Measurements from ENCODE around the gene TSC1. TPM values are rescaled to one million over a fixed set of nuclear protein-coding genes. Genes with fewer than 3 reads are reported as not detected.

Gene TSC1
- total and polyA plus RNA-seq, 10 of the 15 experiments (the other 5 are each of a cell fraction or from before 2014, with no cell fraction given), result 4.0 to 48.0 (median 14.9) TPM

DNA sequence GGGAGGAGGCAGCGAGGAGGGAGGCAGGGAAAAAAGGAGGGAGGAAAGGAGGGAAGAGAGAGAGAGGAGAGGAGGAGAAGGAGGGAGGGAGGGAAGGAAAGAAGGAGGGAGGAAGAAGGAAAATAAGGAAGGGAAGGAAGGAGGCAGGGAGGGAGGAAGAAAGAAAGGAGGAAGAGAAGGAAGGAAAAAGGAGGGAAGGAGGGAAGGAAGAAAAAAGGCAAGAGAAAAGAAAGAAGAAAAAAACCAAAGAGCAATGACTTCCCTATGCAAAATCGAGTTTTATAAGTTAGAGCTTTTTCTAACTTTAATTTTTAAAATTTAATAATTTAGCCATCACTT is 33.7 kb upstream of the TSC1 start (continued):
- TF ChIP-seq IRF3 (IDR thresholded peaks at IDR 0.05) (no peak), NFYB (IDR thresholded peaks at IDR 0.05; ENCODE audit: insufficient read depth, low read depth, low read length) (no peak), MTA2 (IDR thresholded peaks at IDR 0.05; ENCODE audit: low read depth) (no peak), KDM1A (IDR thresholded peaks at IDR 0.05; ENCODE audit: borderline replicate concordance) (no peak), RB1 (IDR thresholded peaks at IDR 0.05; ENCODE audit: borderline replicate concordance) (no peak), ZBTB33 (IDR thresholded peaks at IDR 0.05) (no peak)

DNA sequence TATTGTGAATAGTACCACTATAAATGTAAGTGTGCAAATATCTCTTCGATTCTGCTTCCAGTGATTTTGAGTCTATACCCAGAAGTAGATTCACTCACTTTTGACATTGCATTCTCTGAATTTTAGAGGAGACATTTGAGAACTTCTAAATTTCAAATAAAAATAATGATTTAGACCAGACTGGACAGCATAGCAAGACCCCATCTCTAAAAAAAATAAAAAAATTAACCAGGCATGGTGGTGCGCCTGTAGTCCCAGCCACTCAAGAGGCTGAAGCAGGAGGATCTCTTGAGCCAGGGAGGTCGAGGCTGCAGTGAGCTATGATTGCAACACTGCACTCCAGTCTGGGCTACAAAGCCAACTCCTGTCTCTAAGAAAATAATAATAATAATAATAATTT is 32.2 kb upstream of the TSC1 start:
- FAIRE-seq (no peak), DNase-seq (ENCODE audit: low read depth, low spot score) (no peak), ATAC-seq (no peak)
- in situ Hi-C loops (cut with MboI) (no loop called here), intact Hi-C loops (cut with micrococcal nuclease; ENCODE audit: unreplicated experiment) (loop anchor here (10.0 kb wide), 1 partner anchor 172 kb away; no protein-coding TSS in a partner anchor)
- no peaks in the 10 kb centered on the region for H4K20me1 ChIP-seq (ENCODE audit: control insufficient read depth, insufficient read depth)
- 28% methylated on average over 3 of the region's 3 CpGs for WGBS (ENCODE audit: insufficient coverage, insufficient replicate concordance, low lambda C conversion rate, missing lambda C conversion rate)
- H2AFZ ChIP-seq (ENCODE audit: control insufficient read depth, low read depth, low read length), result no peak overlapping the region
- no peaks in the 10 kb centered on the region; the same call in 2 of the 3 replicates for H3K9me3 ChIP-seq (replicated peaks; ENCODE audit: control insufficient read depth, insufficient read depth, low read length)
- ChIA-PET SMC1A (ENCODE audit: uncharacterized antibody, unreplicated experiment) (no interaction called here), RAD21 (ENCODE audit: unreplicated experiment) (interaction anchor here (1.8 kb wide), 1 partner anchor 45 kb away, joined by 5 read pairs; no protein-coding TSS in a partner anchor), CTCF (interaction anchor here (1.0 to 2.9 kb wide), 5 partner anchors 17 to 171 kb away, joined by 3 to 8 read pairs (median 3); no protein-coding TSS in a partner anchor), POLR2A (no interaction called here)
- H3K9ac ChIP-seq (ENCODE audit: control insufficient read depth, insufficient read depth, low read length), result no peak overlapping the region
- no peaks in the 10 kb centered on the region for H3K4me1 ChIP-seq (ENCODE audit: control insufficient read depth, insufficient read depth, low read length)
- peaks cover 6% of the 10 kb centered on the region in 2 experiments; a peak in 1 of 4 replicates for H3K27me3 ChIP-seq (replicated peaks in 1 of 2; ENCODE audit: control insufficient read depth in 2 of 2, insufficient read depth in 2 of 2, low read length in 1 of 2)
- H3K79me2 ChIP-seq (ENCODE audit: control insufficient read depth, insufficient read depth, low read length), result no peaks in the 10 kb centered on the region
- no peaks in the 10 kb centered on the region for H3K36me3 ChIP-seq (ENCODE audit: control insufficient read depth in 2 of 2, insufficient read depth in 2 of 2, low read length in 1 of 2)
- BruUV-seq (replicated peaks), result no TSS peak
- H3K4me2 ChIP-seq (ENCODE audit: control insufficient read depth, insufficient read depth), result no peak overlapping the region
- H3K4me3 ChIP-seq, result no peak overlapping the region
- H3K27ac ChIP-seq (ENCODE audit: control insufficient read depth, insufficient read depth), result no peak overlapping the region
- TF ChIP-seq HCFC1 (IDR thresholded peaks at IDR 0.05; ENCODE audit: low read length), result no peak
- TF ChIP-seq, protein P1, sequence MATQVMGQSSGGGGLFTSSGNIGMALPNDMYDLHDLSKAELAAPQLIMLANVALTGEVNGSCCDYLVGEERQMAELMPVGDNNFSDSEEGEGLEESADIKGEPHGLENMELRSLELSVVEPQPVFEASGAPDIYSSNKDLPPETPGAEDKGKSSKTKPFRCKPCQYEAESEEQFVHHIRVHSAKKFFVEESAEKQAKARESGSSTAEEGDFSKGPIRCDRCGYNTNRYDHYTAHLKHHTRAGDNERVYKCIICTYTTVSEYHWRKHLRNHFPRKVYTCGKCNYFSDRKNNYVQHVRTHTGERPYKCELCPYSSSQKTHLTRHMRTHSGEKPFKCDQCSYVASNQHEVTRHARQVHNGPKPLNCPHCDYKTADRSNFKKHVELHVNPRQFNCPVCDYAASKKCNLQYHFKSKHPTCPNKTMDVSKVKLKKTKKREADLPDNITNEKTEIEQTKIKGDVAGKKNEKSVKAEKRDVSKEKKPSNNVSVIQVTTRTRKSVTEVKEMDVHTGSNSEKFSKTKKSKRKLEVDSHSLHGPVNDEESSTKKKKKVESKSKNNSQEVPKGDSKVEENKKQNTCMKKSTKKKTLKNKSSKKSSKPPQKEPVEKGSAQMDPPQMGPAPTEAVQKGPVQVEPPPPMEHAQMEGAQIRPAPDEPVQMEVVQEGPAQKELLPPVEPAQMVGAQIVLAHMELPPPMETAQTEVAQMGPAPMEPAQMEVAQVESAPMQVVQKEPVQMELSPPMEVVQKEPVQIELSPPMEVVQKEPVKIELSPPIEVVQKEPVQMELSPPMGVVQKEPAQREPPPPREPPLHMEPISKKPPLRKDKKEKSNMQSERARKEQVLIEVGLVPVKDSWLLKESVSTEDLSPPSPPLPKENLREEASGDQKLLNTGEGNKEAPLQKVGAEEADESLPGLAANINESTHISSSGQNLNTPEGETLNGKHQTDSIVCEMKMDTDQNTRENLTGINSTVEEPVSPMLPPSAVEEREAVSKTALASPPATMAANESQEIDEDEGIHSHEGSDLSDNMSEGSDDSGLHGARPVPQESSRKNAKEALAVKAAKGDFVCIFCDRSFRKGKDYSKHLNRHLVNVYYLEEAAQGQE (IDR thresholded peaks at IDR 0.05; ENCODE audit: low read depth, low read length), result no peak
- no peak for TF ChIP-seq TCF3 (IDR thresholded peaks at IDR 0.05; ENCODE audit: borderline replicate concordance, insufficient read depth, low read depth, low read length)
- no peak for TF ChIP-seq ZNF384 (IDR thresholded peaks at IDR 0.05; ENCODE audit: borderline replicate concordance, low read depth, low read length)
- TF ChIP-seq BMI1 (IDR thresholded peaks at IDR 0.05; ENCODE audit: borderline replicate concordance), result no peak
- no peak for TF ChIP-seq BCLAF1 (IDR thresholded peaks at IDR 0.05)
- TF ChIP-seq SREBF2 (IDR thresholded peaks at IDR 0.05; ENCODE audit: low read length), result no peak
